Fibroblast of lung (primary cell): Measurements from ENCODE around the gene TTYH2. TPM values are rescaled to one million over a fixed set of nuclear protein-coding genes. Genes with fewer than 3 reads are reported as not detected.

ENCODE experiments used
- DNase-seq, 2 donors: peaks; one replicate each; pipeline versions ENCODE4 v3.0.0 to v3.0.0-alpha.2; 2010; ENCODE audit warnings: low read depth in 2 of 2
- H2AFZ ChIP-seq: 2 replicates; pipeline ENCODE4 v1.5.1; 2012; ENCODE audit warnings: low read length, control low read depth, inconsistent platforms
- H3K27ac ChIP-seq: 2 replicates; pipeline ENCODE4 v1.5.1; 2011; ENCODE audit warnings: low read length, control low read depth; ENCODE audit not compliant: insufficient read depth
- H3K27me3 ChIP-seq: 2 replicates; pipeline ENCODE4 v1.5.1; 2011; ENCODE audit warnings: mild to moderate bottlenecking, low read length; ENCODE audit not compliant: control insufficient read depth, insufficient read depth
- H3K36me3 ChIP-seq: 2 replicates; pipeline ENCODE4 v1.5.1; 2011; ENCODE audit warnings: low read length; ENCODE audit not compliant: control insufficient read depth, insufficient read depth
- H3K4me1 ChIP-seq: 2 replicates; pipeline ENCODE4 v1.5.1; 2011; ENCODE audit warnings: low read length; ENCODE audit not compliant: control insufficient read depth, insufficient read depth; ENCODE audit errors: extremely low read depth
- H3K4me2 ChIP-seq: 2 replicates; pipeline ENCODE4 v1.5.1; 2011; ENCODE audit warnings: low read length, control low read depth; ENCODE audit not compliant: insufficient read depth; ENCODE audit errors: extremely low read depth
- H3K4me3 ChIP-seq, 4 experiments: fragments of 200-600 bp in 1 of 4; sonication (generic) in 1 of 4; replicated peaks in 1 of 4; 2 replicates each; pipeline ENCODE4 v1.5.1; 2011 to 2016; ENCODE audit warnings: low read length in 4 of 4, low read depth in 3 of 4, mild to moderate bottlenecking in 3 of 4, control low read depth in 2 of 4, inconsistent platforms in 1 of 4, mixed read lengths in 1 of 4; ENCODE audit not compliant: insufficient read depth in 1 of 4; ENCODE audit errors: control extremely low read depth in 1 of 4
- H3K79me2 ChIP-seq: 2 replicates; pipeline ENCODE4 v1.5.1; 2012; ENCODE audit warnings: mild to moderate bottlenecking, low read length, inconsistent platforms; ENCODE audit not compliant: control insufficient read depth, insufficient read depth
- H3K9ac ChIP-seq: 2 replicates; pipeline ENCODE4 v1.5.1; 2011; ENCODE audit warnings: mild to moderate bottlenecking, low read length, control low read depth; ENCODE audit not compliant: insufficient read depth
- H3K9me3 ChIP-seq: 2 replicates; pipeline ENCODE4 v1.5.1; 2012; ENCODE audit warnings: low read depth, low read length; ENCODE audit not compliant: control insufficient read depth, insufficient read depth
- H4K20me1 ChIP-seq: 2 replicates; pipeline ENCODE4 v1.5.1; 2011; ENCODE audit warnings: low read length; ENCODE audit not compliant: control insufficient read depth, insufficient read depth; ENCODE audit errors: extremely low read depth
- CTCF ChIP-seq, 2 donors: IDR thresholded peaks in 1 of 2; conservative IDR thresholded peaks in 1 of 2; 1 replicate in 1 of 2; 2 replicates in 1 of 2; pipeline ENCODE4 v1.5.1; 2011 to 2012; ENCODE audit warnings: low read length in 2 of 2, control low read depth in 1 of 2, inconsistent platforms in 1 of 2, low read depth in 1 of 2, mild to moderate bottlenecking in 1 of 2
- EZH2 ChIP-seq: IDR thresholded peaks from 2 replicates; pipeline ENCODE4 v1.5.1; 2012; ENCODE audit warnings: low read length, control low read depth, mild to moderate bottlenecking; ENCODE audit errors: missing control alignments
- polyA plus RNA-seq, 2 donors: library from polyadenylated mRNA; depleted of rRNA in 1 of 2; stranded (reverse) in 1 of 2; unstranded in 1 of 2; fragments of >200 nt; gene quantifications; 2 replicates each; pipeline ENCODE4 v1.2.1, GENCODE V29; 2011 to 2012; ENCODE audit warnings: missing spikeins in 1 of 2
- total RNA-seq: library from RNA; depleted of rRNA; stranded (reverse); fragments of >200 nt; gene quantifications from 2 replicates; pipeline ENCODE4 v1.2.1, GENCODE V29; 2014

Gene TTYH2
- total and polyA plus RNA-seq, 2 donors (not counting 1 experiment from before 2014, with no cell fraction given), result 0.99 to 1.2 TPM

GRCh38 chr17:74241847-74242246, 28.5 kb downstream of the TTYH2 start:
- H3K4me1 ChIP-seq, result no peaks in the 10 kb centered on the region
- H3K4me2 ChIP-seq, result no peak overlapping the region
- H3K27me3 ChIP-seq, result no peaks in the 10 kb centered on the region
- no peak overlapping the region for H3K27ac ChIP-seq
- no peak for DNase-seq
- H3K4me3 ChIP-seq, result no peak overlapping the region
- no peaks in the 10 kb centered on the region for H4K20me1 ChIP-seq
- H3K79me2 ChIP-seq, result no peaks in the 10 kb centered on the region
- no peak overlapping the region for H3K9ac ChIP-seq
- no peak for TF ChIP-seq EZH2
- no peak for TF ChIP-seq CTCF (conservative IDR thresholded peaks at IDR 0.05 in 1 of 2, IDR thresholded peaks at IDR 0.05 in 1 of 2; ENCODE audit: low read depth in 1 of 2, low read length in 2 of 2)
- no peaks in the 10 kb centered on the region for H3K9me3 ChIP-seq
- no peaks in the 10 kb centered on the region for H3K36me3 ChIP-seq
- no peak overlapping the region for H2AFZ ChIP-seq

- Histone ChIP-seq H3K27ac (no peak overlapping the region), H3K4me1 (no peaks in the 10 kb centered on the region), H4K20me1 (no peaks in the 10 kb centered on the region), H3K9ac (no peak overlapping the region), H3K36me3 (no peaks in the 10 kb centered on the region), H3K9me3 (no peaks in the 10 kb centered on the region), H3K4me3 (no peak overlapping the region), H3K4me2 (no peak overlapping the region), H3K79me2 (no peaks in the 10 kb centered on the region), H3K27me3 (no peaks in the 10 kb centered on the region), H2AFZ (no peak overlapping the region)
- no peak for TF ChIP-seq EZH2
- TF ChIP-seq CTCF (conservative IDR thresholded peaks at IDR 0.05 in 1 of 2, IDR thresholded peaks at IDR 0.05 in 1 of 2; ENCODE audit: low read depth in 1 of 2, low read length in 2 of 2), result no peak
- DNase-seq, result no peak
Observed at GRCh38 chr17:74243013-74243755, 29.8 kb downstream of the TTYH2 start.

- Histone ChIP-seq H3K4me2 (no peak overlapping the region), H3K36me3 (no peaks in the 10 kb centered on the region), H2AFZ (no peak overlapping the region), H4K20me1 (no peaks in the 10 kb centered on the region), H3K27me3 (no peaks in the 10 kb centered on the region), H3K27ac (no peak overlapping the region), H3K9me3 (no peaks in the 10 kb centered on the region), H3K4me3 (no peak overlapping the region), H3K4me1 (no peaks in the 10 kb centered on the region), H3K9ac (no peak overlapping the region), H3K79me2 (no peaks in the 10 kb centered on the region)
- no peak for TF ChIP-seq CTCF (conservative IDR thresholded peaks at IDR 0.05 in 1 of 2, IDR thresholded peaks at IDR 0.05 in 1 of 2; ENCODE audit: low read depth in 1 of 2, low read length in 2 of 2)
- DNase-seq, result no peak
Observed at GRCh38 chr17:74244128-74244527, 30.8 kb downstream of the TTYH2 start.
